ENCODE data around the gene TOMM22. TPM values are rescaled to one million over a fixed set of nuclear protein-coding genes. Genes with fewer than 3 reads are reported as not detected.

TOMM22 gene
- total RNA-seq, 2 experiments from 2014 or later = 193 to 211 TPM

- H3K4me3 Mint-ChIP-seq = peak overlapping the region; percentile 85
- H3K4me1 Mint-ChIP-seq = peaks cover 44% of the 10 kb centered on the region
- H3K9me3 Mint-ChIP-seq = no peaks in the 10 kb centered on the region
- DNase-seq = no peak
- H3K27ac Mint-ChIP-seq = peak overlapping the region; percentile 96
- no peaks in the 10 kb centered on the region for H3K27me3 Mint-ChIP-seq
- H3K36me3 Mint-ChIP-seq = peaks cover 31% of the 10 kb centered on the region
Measured at GRCh38 chr22:38704654-38705234, 23.0 kb downstream of the TOMM22 start.

GRCh38 chr22:38705235-38706100 lies 23.7 kb downstream of the TOMM22 start, which contains the start of gene GTPBP1:
Gene GTPBP1 (plus strand): TSS chr22:38705944. CDS start chr22:38705956, 12 bp downstream.
- peaks cover 49% of the 10 kb centered on the region for H3K4me1 Mint-ChIP-seq
- peak within 1 kb of the TSS; percentile 96 for H3K27ac Mint-ChIP-seq
- peak within 1 kb of the TSS; percentile 92 for H3K4me3 Mint-ChIP-seq
- peak; percentile 96 for DNase-seq
- no peaks in the 10 kb centered on the region for H3K9me3 Mint-ChIP-seq
- peaks cover 32% of the 10 kb centered on the region for H3K36me3 Mint-ChIP-seq
- H3K27me3 Mint-ChIP-seq = no peaks in the 10 kb centered on the region

- Mint-ChIP-seq H3K27me3 (no peaks in the 10 kb centered on the region), H3K4me3 (peak overlapping the region; percentile 92), H3K9me3 (no peaks in the 10 kb centered on the region), H3K27ac (peak overlapping the region; percentile 90), H3K4me1 (peaks cover 56% of the 10 kb centered on the region), H3K36me3 (peaks cover 38% of the 10 kb centered on the region)
- peak; percentile 55 for DNase-seq
Measured at GRCh38 chr22:38706101-38706900, 24.5 kb downstream of the TOMM22 start.

GRCh38 chr22:38706901-38707195 lies 25.1 kb downstream of the TOMM22 start:
- Mint-ChIP-seq H3K27ac (peak overlapping the region; percentile 90), H3K4me3 (peak overlapping the region; percentile 92), H3K36me3 (peaks cover 38% of the 10 kb centered on the region), H3K27me3 (no peaks in the 10 kb centered on the region), H3K9me3 (no peaks in the 10 kb centered on the region), H3K4me1 (peaks cover 51% of the 10 kb centered on the region)
- DNase-seq = no peak

GRCh38 chr22:38707346-38707745 lies 25.6 kb downstream of the TOMM22 start:
- no peaks in the 10 kb centered on the region for H3K9me3 Mint-ChIP-seq
- H3K27ac Mint-ChIP-seq = peak overlapping the region; percentile 90
- DNase-seq = no peak
- H3K4me3 Mint-ChIP-seq = peak overlapping the region; percentile 92
- H3K4me1 Mint-ChIP-seq = peaks cover 55% of the 10 kb centered on the region
- no peaks in the 10 kb centered on the region for H3K27me3 Mint-ChIP-seq
- peaks cover 43% of the 10 kb centered on the region for H3K36me3 Mint-ChIP-seq

GRCh38 chr22:38707984-38708383 lies 26.2 kb downstream of the TOMM22 start:
- Mint-ChIP-seq H3K27me3 (no peaks in the 10 kb centered on the region), H3K4me1 (peaks cover 60% of the 10 kb centered on the region), H3K9me3 (no peaks in the 10 kb centered on the region), H3K36me3 (peaks cover 44% of the 10 kb centered on the region), H3K4me3 (peak overlapping the region; percentile 92), H3K27ac (peak overlapping the region; percentile 16)
- DNase-seq = no peak

GRCh38 chr22:38709306-38709705 lies 27.5 kb downstream of the TOMM22 start:
- Mint-ChIP-seq H3K36me3 (peaks cover 46% of the 10 kb centered on the region), H3K4me1 (peaks cover 72% of the 10 kb centered on the region), H3K27ac (no peak overlapping the region), H3K27me3 (no peaks in the 10 kb centered on the region), H3K9me3 (no peaks in the 10 kb centered on the region), H3K4me3 (no peak overlapping the region)
- DNase-seq = no peak

- H3K36me3 Mint-ChIP-seq = peaks cover 46% of the 10 kb centered on the region
Measured at GRCh38 chr22:38710351-38710750, 28.6 kb downstream of the TOMM22 start.

GRCh38 chr22:38710866-38711265 lies 29.1 kb downstream of the TOMM22 start:
- Mint-ChIP-seq H3K9me3 (no peaks in the 10 kb centered on the region), H3K27ac (no peak overlapping the region), H3K27me3 (no peaks in the 10 kb centered on the region), H3K36me3 (peaks cover 48% of the 10 kb centered on the region), H3K4me1 (peaks cover 74% of the 10 kb centered on the region), H3K4me3 (no peak overlapping the region)
- no peak for DNase-seq

More at GRCh38 chr22:38710351-38710750, 28.6 kb downstream of the TOMM22 start:
- Mint-ChIP-seq H3K27me3 (no peaks in the 10 kb centered on the region), H3K27ac (no peak overlapping the region), H3K9me3 (no peaks in the 10 kb centered on the region), H3K4me1 (peaks cover 73% of the 10 kb centered on the region), H3K4me3 (no peak overlapping the region)
- no peak for DNase-seq

GRCh38 chr22:38712486-38713207 lies 30.9 kb downstream of the TOMM22 start:
- H3K4me1 Mint-ChIP-seq = peaks cover 67% of the 10 kb centered on the region
- H3K27ac Mint-ChIP-seq = no peak overlapping the region
- no peak overlapping the region for H3K4me3 Mint-ChIP-seq
- no peak for DNase-seq
- no peaks in the 10 kb centered on the region for H3K27me3 Mint-ChIP-seq
- H3K36me3 Mint-ChIP-seq = peaks cover 39% of the 10 kb centered on the region
- no peaks in the 10 kb centered on the region for H3K9me3 Mint-ChIP-seq

GRCh38 chr22:38713921-38714320 lies 32.2 kb downstream of the TOMM22 start:
- Mint-ChIP-seq H3K36me3 (peaks cover 31% of the 10 kb centered on the region), H3K27me3 (no peaks in the 10 kb centered on the region), H3K4me3 (no peak overlapping the region), H3K4me1 (peaks cover 56% of the 10 kb centered on the region), H3K27ac (peak overlapping the region; percentile 22), H3K9me3 (no peaks in the 10 kb centered on the region)
- DNase-seq = no peak

- Mint-ChIP-seq H3K9me3 (no peaks in the 10 kb centered on the region), H3K4me3 (no peak overlapping the region), H3K36me3 (peaks cover 24% of the 10 kb centered on the region), H3K4me1 (peaks cover 46% of the 10 kb centered on the region), H3K27me3 (no peaks in the 10 kb centered on the region), H3K27ac (no peak overlapping the region)
- no peak for DNase-seq
Measured at GRCh38 chr22:38715176-38715764, 33.5 kb downstream of the TOMM22 start.

- H3K9me3 Mint-ChIP-seq = no peaks in the 10 kb centered on the region
- no peak overlapping the region for H3K4me3 Mint-ChIP-seq
- H3K36me3 Mint-ChIP-seq = peaks cover 18% of the 10 kb centered on the region
- H3K27ac Mint-ChIP-seq = no peak overlapping the region
- no peak for DNase-seq
- no peaks in the 10 kb centered on the region for H3K27me3 Mint-ChIP-seq
- peaks cover 40% of the 10 kb centered on the region for H3K4me1 Mint-ChIP-seq
Measured at GRCh38 chr22:38715852-38716251, 34.1 kb downstream of the TOMM22 start.

GRCh38 chr22:38716271-38716670 lies 34.5 kb downstream of the TOMM22 start:
- DNase-seq = no peak
- Mint-ChIP-seq H3K27ac (no peak overlapping the region), H3K27me3 (no peaks in the 10 kb centered on the region), H3K36me3 (peaks cover 16% of the 10 kb centered on the region), H3K9me3 (no peaks in the 10 kb centered on the region), H3K4me3 (no peak overlapping the region), H3K4me1 (peaks cover 36% of the 10 kb centered on the region)

Data from activated naive CD8-positive, alpha-beta T cell treated with anti-CD3 and anti-CD28 coated beads for 36 hours (primary cell).